Measurements from ENCODE around the gene MARK1. TPM values are rescaled to one million over a fixed set of nuclear protein-coding genes. Genes with fewer than 3 reads are reported as not detected.
"Not testable (repeated sequence)": the region's sequence is repeated elsewhere in the genome, so short reads cannot be mapped to it uniquely, and the experiment has no call there.

The MARK1 gene
- total RNA-seq, 1 donor from 2014 or later: 1.7 TPM

- no peak for DNase-seq
Measured at GRCh38 chr1:220631238-220631815, 103.4 kb downstream of the MARK1 start.

DNA sequence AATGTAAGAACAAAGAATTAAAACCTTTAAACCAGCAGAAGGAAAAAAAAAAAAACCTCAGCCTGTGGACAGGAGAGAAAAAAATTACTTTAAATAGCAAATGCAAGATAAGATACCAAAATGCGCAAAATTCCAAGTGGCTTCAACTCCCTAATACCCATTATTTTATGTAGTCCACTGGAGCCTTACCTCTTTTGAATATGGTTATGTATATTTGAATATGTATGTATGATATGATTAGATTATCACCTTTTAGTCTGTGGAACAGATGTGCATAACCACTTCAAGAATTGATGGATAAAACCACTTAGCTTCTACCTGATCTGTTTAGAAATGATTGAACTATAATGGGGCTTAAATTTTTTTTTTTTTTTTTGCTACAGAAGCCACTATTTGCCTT lies 109.8 kb downstream of the MARK1 start:
- no peak for DNase-seq

- DNase-seq: no peak
Measured at GRCh38 chr1:220642285-220642684, 114.3 kb downstream of the MARK1 start.

DNA sequence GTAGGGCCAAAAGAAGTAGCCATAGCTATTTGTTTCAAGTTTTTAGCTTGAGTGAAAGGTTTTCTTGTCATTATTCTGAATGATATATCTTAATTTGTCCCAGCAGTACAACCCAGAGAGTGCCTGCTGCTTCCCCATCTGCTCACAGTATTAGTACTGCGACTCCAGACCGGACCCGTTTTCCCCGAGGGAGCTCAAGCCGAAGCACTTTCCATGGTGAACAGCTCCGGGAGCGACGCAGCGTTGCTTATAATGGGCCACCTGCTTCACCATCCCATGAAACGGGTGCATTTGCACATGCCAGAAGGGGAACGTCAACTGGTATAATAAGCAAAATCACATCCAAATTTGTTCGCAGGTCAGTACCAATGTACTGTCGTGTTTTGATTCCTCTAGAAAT lies 125.1 kb downstream of the MARK1 start:
- DNase-seq: no peak

- no peak for DNase-seq
Measured at GRCh38 chr1:220655509-220655908, 127.6 kb downstream of the MARK1 start.

DNA sequence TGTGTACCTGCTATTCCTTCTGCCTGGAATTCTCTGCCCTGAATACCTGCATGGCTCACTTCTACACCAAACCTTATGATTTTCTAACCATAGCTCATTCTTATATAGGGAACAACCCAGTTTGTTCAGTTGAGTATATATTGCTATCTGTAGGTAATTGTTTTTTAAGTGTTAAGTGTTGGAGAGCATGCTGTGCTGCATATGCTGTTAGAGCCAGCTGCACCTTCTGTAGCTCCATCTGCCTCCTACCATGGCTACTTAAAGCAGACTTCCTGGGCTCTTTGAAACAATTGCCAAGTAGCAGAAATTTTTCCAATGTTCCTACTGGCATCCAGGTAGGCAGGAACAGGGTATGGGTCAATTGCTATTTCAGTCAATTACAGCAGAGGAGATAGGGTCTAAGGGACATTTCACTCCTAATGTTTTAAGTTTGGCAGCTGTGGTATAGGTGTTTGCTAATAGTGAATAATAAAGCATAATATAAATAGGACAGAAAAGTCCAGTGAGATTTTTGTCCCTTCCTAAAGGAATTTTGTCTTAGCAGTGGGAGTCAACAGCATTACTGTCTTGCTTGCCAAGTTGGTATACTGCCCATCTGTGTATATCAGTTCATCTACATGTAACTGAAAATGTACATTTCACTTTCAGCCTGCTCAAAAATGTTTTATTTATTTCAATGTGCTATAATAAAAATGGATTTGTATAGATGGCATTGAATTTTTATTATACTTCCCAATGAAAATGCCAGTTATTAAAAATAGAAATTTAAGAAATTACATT lies 128.2 kb downstream of the MARK1 start:
- no peak for DNase-seq

GRCh38 chr1:220666349-220666748 lies 138.4 kb downstream of the MARK1 start:
- DNase-seq: no peak

DNA sequence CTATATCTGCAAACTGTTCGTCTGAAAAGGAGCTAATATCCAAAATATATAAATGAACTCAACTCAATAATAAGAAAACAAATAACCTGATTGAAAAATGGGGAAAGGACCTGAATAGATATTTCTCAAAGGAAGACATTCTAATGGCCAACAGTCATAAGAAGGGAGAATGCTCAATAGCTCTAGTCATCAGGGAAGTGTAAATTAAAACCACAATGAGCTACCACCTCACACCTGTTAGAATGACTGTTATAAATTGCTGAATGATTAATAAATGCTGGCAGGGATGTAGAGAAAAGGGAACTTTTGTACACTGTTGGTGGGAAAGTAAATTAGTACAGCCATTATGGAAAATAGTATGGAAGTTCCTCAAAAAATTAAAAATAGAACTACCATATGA lies 141.1 kb downstream of the MARK1 start:
- DNase-seq: no peak

DNA sequence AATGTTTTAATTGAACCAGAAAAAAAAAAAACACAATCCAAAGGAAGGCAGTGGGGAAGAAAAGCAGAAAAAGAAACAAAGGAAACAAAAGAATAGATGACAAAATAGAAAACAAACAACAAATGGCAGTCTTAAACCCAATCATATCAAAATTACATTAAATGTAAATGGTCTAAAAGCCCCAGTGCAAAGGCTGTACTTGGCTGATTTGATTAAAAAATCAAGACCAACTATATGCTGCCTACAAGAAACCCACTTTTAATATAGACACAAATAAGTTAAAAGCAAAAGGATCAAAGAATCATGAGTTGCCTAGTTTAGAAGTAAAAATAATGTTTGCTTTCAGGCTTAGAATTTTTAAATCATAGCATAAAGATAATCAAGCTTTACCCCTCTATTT lies 142.4 kb downstream of the MARK1 start:
- DNase-seq: no peak

GRCh38 chr1:220673921-220674320 lies 146.0 kb downstream of the MARK1 start:
- DNase-seq: no peak

DNA sequence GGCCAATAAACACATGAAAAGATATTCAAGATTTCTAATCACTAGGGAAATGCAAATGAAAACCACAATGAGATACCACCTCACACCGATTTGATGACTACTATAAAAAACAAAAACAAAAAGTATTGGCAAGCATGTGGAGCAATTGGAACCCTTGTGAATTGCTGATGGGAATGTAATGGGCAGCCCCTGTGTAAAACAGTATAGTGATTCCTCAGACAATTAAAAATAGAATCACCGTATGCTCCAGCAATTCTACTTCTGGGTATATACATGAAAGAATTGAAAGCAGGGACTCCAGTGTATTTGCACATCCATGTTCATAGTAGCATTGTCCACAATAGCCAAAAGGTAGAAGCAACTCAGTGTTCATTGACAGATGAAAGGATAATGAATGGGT lies 149.3 kb downstream of the MARK1 start:
- DNase-seq: no peak

DNA sequence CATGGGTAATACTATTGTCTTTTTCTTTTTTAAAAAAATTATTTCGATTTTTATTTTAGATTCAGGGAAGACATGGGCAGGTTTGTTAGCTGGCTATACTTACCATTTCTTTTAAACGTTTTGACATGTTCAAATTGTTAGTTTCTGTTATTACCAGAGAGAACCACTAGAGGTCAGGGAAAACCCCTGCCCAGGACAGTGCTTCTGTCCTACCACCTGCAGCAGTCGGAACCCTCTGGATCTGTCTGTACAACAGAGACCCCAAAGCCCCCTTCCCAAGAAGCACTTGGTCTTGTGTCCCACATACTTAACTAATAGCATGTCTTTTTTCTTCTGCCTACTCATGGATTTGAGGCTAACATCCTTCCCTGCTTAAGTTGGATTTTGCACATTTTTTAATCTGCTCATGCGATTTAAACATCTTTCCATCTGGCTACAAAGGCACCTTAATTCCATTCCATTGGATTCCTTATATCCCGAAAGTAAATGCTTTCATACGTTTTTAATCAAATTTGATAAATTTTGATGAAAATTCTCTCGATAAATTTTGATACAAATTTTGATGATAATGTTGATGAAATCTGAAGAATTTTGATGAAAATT lies 152.2 kb downstream of the MARK1 start:
- peak; percentile 74 for DNase-seq

DNA sequence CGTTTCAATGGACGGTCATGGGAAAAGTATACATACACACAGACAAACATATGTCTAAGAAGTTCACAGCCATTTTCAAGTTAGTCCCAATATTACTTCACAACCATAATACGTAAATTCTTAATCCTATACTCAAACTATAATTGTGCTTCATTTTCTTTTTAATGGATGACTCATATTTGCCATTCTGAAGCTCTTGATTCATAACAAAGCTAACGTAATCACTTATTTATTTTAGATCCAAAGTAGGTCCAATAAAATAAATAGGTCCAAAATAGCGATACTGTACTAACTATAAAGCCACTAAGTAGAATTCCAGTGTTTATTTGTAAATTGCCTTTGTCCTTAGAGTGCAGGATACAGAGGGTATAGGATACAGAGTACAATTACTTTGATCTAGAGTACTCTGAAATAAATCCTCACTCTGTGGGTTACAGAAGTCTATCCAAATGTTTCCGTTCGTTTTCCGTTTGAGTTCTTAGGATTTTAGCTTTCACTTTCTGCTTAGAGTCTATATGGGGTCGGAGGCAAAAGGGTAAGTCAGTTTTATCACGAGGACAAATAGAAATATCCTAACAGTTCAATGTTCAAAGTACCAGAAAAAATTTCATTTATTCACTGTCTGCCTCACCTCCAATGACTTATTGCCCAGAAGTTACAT lies 153.4 kb downstream of the MARK1 start:
- peak; percentile 47 for DNase-seq

GRCh38 chr1:220682901-220683576 lies 155.1 kb downstream of the MARK1 start:
- no peak for DNase-seq

DNA sequence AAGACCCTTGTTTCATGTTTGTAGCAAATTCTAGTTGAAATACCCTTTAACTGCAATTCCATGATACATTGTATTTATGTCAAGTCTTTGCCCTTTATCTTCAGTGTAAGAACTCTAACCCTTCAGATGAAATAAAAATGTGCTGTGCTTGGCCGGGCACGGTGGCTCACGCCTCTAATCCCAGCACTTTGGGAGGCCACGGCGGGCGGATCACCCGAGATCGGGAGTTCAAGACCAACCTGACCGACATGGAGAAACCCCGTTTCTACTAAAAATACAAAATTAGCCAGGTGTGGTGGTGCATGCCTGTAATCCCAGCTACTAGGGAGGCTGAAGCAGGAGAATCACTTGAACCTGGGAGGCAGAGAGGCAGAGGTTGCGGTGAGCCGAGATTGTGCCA lies 155.8 kb downstream of the MARK1 start:
- not testable (repeated sequence) for DNase-seq

DNA sequence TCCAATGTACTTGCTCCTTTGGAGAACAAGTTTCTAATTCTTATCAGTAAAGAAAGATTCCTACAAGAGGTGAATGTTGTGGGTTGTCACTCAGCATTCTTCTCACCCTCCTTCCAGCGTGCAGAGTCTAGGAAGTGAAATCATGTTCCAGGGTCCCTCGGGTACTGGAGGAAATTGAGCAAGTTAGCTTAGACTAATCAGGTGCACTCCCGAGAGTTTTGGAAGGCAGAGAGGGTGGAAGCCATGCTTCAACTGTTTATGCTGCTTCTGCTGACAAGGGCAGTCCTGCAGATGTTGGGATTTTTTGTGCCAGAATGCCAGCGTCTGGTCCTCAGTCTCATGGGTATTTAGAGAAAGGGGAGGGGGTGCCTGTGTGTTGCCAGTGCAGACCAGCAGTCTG lies 157.0 kb downstream of the MARK1 start:
- no peak for DNase-seq

DNA sequence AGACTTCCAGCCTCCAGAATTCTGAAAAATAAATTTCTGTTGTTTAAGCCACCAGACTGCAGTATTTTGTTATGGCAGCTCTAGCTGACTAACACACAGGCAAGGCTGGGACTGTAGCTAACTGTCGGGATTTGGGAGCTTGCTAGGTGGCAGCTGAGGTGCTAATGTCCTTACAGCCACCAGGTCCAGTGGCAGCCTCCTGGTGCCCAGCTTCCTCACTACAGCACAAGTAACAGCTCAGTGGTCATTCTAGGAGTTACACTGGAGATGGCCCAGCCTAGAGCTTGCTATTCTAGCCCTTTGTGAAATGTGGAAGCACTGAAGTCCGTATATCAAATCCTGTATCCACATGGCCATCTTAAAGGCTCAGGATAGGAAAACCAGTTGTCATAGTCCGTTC lies 157.9 kb downstream of the MARK1 start:
- peak; percentile 30 for DNase-seq

GRCh38 chr1:220687809-220688208 lies 159.9 kb downstream of the MARK1 start:
- no peak for DNase-seq

- no peak for DNase-seq
Measured at GRCh38 chr1:220689666-220690065, 161.7 kb downstream of the MARK1 start.

GRCh38 chr1:220690140-220691052 lies 162.5 kb downstream of the MARK1 start, which contains the start of gene C1orf115:
C1orf115 (plus strand) TSS chr1:220690363; CDS start chr1:220690403, 40 bp downstream.
- DNase-seq: peak; percentile 88

- no peak for DNase-seq
Measured at GRCh38 chr1:220691053-220691684, 163.2 kb downstream of the MARK1 start.
